Activated T-cell treated with anti-CD3 and anti-CD28 coated beads for 4 hours (primary cell): Measurements from ENCODE around the gene SEMA5A.
"Not testable (repeated sequence)": the region's sequence is repeated elsewhere in the genome, so short reads cannot be mapped to it uniquely, and the experiment has no call there.

Experiments used
- DNase-seq: peaks from one replicate; pipeline ENCODE4 v3.0.0-alpha.2; 2020

SEMA5A gene

DNA sequence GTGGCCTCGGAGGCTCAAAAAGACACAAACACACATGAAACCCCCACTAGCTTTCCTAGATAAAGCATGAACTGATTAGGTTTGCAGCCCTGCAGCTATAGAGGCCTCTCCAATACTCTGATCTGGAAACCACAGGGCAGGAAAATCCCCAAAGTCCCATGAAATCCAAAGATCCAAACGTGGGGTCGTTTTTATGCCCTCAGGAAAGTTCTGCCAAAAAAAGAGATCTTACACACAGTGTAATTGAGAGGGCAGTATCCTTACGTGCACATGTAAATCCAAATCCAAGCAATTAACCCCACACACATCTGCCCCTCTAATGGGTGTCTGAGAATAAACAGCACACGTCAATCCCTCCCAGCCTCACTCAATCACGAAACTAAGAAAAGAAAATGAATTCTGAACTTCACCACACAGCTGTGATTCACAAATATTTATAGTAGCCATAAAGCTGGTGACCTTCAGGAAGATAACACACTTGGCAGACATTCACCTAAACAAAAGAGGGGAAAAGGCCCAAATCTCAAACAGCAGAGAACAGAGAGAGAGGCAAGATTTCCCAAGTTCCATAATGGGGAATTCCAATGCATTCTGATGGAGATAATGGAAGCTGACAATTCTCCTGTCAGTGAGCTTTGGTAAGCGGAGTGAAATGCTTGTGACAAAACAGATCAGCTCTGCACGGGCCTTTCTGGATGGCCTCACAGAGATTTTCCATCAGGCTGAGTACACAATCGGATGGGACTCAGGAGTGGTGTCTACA is 114.2 kb downstream of the SEMA5A start:
- DNase-seq: no peak

DNA sequence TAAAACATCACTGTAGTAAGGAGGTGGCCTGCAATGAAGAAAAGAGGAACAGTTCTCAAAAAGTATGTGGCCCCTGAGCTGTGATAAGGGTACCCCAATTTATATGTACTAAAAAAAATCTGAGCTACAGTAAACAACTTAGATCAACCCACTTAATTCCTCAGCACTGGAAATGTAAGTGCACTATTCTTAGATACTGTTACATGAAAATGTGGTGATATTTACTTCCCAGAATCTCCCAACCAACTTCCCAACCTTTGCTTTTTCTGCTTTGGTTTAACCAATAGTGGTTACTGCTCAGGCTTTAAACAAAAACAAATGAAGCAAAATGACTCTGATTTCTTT is 114.8 kb downstream of the SEMA5A start:
- no peak for DNase-seq

DNA sequence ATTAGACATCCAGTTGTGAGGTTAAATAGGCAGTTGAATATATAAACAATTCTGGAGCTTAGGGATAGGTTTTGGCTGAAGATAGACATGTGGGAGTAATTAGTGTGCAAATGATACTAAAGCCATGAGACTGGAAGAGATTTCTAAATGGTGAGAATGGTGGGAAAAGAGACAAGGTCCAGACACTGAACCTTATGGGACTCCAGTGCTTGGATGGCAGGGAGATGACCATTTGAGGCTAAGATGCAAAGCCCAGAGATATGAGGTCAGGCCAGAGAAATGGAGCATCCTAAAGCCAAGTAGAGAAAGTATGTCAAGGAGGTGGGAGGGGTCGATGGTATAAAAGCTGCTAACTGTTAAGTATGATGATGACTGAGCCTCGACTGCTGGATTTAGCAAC is 115.6 kb downstream of the SEMA5A start:
- DNase-seq: no peak

- no peak for DNase-seq
Observed at GRCh38 chr5:9429691-9430215, 116.1 kb downstream of the SEMA5A start.

DNA sequence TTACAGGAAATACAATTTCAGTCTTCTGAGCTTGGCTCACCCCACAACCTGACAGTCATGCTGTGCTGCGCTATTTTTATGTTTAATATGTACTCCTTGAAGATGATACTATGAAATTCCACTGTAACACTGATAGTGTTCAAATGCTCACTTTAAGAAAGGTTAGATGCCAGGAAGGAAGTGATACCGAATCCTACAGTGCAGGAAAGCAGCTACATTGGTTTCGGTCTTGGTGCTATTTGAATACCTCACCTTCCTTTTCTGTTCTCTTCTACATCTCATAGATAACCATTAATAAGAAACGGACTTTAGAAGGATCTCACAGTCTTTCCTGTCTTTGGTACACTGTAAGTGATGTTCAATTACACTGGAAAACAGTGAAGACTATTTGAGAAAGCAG is 117.6 kb downstream of the SEMA5A start:
- DNase-seq: no peak

- no peak for DNase-seq
Observed at GRCh38 chr5:9425710-9426109, 120.2 kb downstream of the SEMA5A start.

GRCh38 chr5:9423571-9423970 is 122.3 kb downstream of the SEMA5A start:
- DNase-seq: no peak

DNA sequence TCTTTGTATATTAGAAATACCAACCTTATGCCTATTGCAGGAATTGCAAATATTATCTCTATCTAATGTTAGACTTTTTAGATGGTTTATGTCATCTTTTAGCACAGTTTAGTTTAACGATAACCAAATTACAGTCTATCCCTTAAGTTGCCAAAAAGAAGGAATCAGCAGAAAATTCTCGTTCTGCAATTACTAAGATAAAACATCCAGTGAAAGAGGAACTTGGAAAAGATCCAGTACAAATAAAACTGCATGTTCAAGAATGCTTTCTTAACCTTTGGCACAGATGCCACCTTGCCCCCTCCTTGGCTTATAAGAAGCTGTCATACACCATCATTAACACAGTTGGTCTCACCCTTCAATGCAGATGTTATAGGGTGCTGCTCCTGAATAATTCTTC is 124.0 kb downstream of the SEMA5A start:
- no peak for DNase-seq

- no peak for DNase-seq
Observed at GRCh38 chr5:9419794-9420193, 126.1 kb downstream of the SEMA5A start.

DNA sequence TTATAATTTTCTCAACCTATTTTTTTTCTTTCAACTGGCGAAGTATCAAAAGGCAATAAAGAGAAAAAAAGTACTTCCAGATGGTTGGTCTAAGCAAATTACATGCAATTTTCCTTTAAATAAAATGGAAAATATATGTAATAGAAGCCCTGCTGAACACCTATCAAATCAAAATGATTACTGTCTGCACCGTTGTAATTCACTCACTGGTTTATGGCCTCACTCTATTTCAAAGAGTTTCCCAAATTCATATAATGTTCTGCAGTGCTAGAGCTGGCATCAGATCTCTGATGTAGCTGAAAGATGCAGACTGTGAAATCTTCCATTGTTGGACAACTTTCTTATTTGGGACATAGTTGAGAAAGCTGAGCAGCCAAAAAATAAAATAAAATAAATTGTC is 130.3 kb downstream of the SEMA5A start:
- no peak for DNase-seq

DNA sequence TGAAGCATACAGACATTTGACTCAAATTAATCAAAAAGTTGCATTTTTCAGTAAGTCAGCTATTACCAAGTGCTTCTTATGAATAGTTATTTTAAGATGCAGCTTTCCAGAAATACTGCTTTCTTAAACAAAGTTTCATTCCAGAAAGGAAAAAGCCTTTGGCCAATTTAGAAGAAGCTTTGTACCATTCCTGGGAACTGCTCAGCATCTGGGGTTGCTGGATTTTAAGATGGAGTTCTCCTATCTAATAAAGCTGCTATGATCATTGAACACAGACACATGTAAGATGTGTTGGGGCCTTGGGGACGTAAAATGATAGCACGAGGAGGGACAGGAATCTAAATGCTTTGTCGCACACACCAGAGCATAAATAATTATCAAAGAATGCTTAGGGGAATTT is 130.8 kb downstream of the SEMA5A start:
- no peak for DNase-seq

GRCh38 chr5:9411142-9411541 is 134.7 kb downstream of the SEMA5A start:
- DNase-seq: no peak

- DNase-seq: no peak
Observed at GRCh38 chr5:9409413-9409960, 136.4 kb downstream of the SEMA5A start.

- DNase-seq: no peak
Observed at GRCh38 chr5:9408964-9409363, 136.9 kb downstream of the SEMA5A start.

DNA sequence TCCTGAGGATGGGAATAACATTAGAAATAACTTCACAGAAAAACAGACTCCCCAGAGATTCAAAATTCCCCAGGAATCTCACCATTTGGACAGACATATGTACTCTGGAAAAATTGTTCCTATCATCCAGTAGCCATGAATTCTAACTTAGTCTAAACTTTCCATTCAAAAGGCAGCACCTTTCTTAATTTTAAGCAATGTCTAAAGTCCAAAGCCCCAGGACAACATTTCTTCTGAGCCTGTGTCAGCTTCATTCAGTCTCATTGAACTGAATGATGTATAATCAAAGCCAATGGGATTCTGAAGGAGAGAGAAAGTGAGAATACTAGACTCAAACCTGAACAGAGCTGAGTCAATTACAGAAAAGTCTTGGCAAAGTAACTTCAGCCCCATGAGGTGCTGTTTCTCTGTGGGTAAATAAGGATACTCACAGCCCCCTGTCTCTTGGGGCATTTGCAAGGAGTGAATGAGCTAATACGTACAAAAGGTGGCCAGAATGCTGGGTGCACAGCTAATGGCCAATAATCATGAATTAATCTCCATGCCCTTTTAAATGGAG is 140.6 kb downstream of the SEMA5A start:
- no peak for DNase-seq

DNA sequence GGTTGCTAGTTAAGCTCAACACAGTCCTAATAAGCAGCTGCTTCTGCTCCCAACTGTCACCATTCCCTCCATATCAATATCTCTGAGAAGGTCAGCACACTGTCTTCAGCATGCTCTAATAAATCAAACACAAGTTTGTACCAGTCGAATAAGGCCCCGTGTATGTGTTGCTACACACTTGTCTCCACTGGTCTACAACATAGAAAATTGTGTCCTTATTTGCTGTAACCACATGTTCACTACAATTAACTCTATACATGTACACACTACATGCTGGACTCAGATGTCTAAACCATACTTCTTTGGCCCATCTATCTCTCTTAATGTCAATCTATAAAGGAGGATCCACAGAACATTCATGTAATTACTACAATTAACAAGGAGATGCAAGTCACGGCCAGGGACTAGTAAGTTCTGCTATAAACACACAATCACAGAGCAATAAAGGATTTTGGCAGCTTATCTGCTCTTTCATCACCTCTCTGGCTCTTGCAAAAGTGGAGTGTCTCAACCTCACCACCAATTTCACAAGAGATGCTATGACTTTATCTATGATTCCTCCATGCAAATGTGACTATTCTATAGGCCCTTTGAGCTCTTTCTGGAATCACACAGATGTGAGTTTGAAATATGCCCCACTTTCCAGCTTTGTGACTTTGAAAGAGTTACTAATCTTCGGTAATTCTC is 143.9 kb downstream of the SEMA5A start:
- DNase-seq: no peak

- DNase-seq: not testable (repeated sequence)
Observed at GRCh38 chr5:9399783-9400182, 146.1 kb downstream of the SEMA5A start.

GRCh38 chr5:9399094-9399493 is 146.8 kb downstream of the SEMA5A start:
- DNase-seq: no peak

GRCh38 chr5:9398227-9398626 is 147.6 kb downstream of the SEMA5A start:
- DNase-seq: no peak

DNA sequence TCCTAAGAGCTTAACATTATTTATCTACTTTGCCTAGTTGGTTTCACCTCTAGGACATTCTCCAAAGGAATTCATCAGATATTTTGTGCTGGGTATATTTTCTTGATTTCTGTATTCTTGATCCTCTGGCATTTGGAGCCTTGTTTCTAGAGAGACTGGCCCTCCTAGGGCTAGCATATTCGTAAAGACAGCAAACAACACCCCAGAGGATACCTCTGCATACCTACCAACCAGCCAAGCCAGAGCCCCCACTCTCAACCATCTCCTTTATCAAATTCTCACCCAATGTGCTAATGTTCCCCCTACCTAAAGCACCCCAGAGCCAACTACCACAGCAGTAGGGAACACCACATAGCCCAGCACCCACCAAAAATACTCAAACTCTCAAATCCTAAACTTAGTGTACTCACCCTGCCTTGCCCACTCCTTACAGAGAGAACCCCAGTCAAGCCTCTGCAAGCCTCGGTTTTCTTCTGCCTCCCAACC is 149.5 kb downstream of the SEMA5A start:
- no peak for DNase-seq

GRCh38 chr5:9395706-9396105 is 150.2 kb downstream of the SEMA5A start:
- no peak for DNase-seq

- DNase-seq: no peak
Observed at GRCh38 chr5:9394221-9394620, 151.7 kb downstream of the SEMA5A start.

- no peak for DNase-seq
Observed at GRCh38 chr5:9392625-9393024, 153.2 kb downstream of the SEMA5A start.

DNA sequence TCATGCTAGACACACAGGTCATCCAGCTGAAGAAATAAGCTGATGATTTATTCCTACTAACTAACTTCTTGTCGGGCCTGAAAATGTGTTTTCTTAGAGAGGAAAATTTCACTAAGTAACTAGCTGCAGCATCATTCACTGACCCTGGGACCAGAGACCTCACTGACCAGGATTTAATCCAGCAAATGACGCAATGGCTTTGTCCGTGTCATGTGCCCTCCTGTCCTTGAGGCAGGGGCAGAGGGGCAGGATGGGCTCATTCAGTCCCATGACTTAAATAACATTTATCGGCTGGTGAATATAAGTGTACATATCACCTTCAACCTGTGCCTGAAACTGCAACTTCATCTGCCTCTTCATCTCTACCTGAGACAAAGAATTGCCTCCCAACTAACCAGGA is 154.8 kb downstream of the SEMA5A start:
- no peak for DNase-seq
